ENCODE data around the gene DTNB.

The DTNB gene

GRCh38 chr2:25330273-25330672 lies 343.1 kb downstream of the DTNB start:
- no peak for DNase-seq (ENCODE audit: low read depth in 3 of 3, low spot score in 1 of 3)

GRCh38 chr2:25328152-25329085 lies 345.0 kb downstream of the DTNB start:
- no peak for DNase-seq (ENCODE audit: low read depth in 3 of 3, low spot score in 1 of 3)

All from stimulated activated CD4-positive, alpha-beta T cell treated with anti-CD3 and anti-CD28 coated beads, TNF-alpha, amount 100 ng/mL, for 1 hour (primary cell).